Measurements from ENCODE around the gene METRNL.

The METRNL gene

GRCh38 chr17:83103943-83104311, 24.5 kb downstream of the METRNL start:
- DNase-seq (ENCODE audit: low spot score) (no peak), FAIRE-seq (no peak)

- FAIRE-seq: no peak
Measured at GRCh38 chr17:83104577-83105505, 25.4 kb downstream of the METRNL start.

GRCh38 chr17:83105512-83105911, 26.1 kb downstream of the METRNL start:
- no peak for DNase-seq (ENCODE audit: low spot score)

More at GRCh38 chr17:83104577-83105505, 25.4 kb downstream of the METRNL start:
- DNase-seq (ENCODE audit: low spot score): no peak

GRCh38 chr17:83106056-83106588, 26.7 kb downstream of the METRNL start:
- peak; percentile 88 for FAIRE-seq
- no peak for DNase-seq (ENCODE audit: low spot score)

More at GRCh38 chr17:83105512-83105911, 26.1 kb downstream of the METRNL start:
- no peak for FAIRE-seq

GRCh38 chr17:83106913-83107655, 27.7 kb downstream of the METRNL start:
- no peak for DNase-seq (ENCODE audit: low spot score)
- peak; percentile 83 for FAIRE-seq

GRCh38 chr17:83107656-83108048, 28.2 kb downstream of the METRNL start:
- FAIRE-seq (peak; percentile 95), DNase-seq (ENCODE audit: low spot score) (peak; percentile 62)

GRCh38 chr17:83108709-83109108, 29.3 kb downstream of the METRNL start:
- peak; percentile 99 for FAIRE-seq

GRCh38 chr17:83109386-83109785, 30.0 kb downstream of the METRNL start:
- DNase-seq (ENCODE audit: low spot score) (peak; percentile 30), FAIRE-seq (no peak)

More at GRCh38 chr17:83108709-83109108, 29.3 kb downstream of the METRNL start:
- no peak for DNase-seq (ENCODE audit: low spot score)

- DNase-seq (ENCODE audit: low spot score): peak; percentile 98
- FAIRE-seq: peak; percentile 99
Measured at GRCh38 chr17:83109793-83110645, 30.6 kb downstream of the METRNL start.

GRCh38 chr17:83110735-83111134, 31.3 kb downstream of the METRNL start:
- peak; percentile 74 for FAIRE-seq

GRCh38 chr17:83111516-83112282, 32.3 kb downstream of the METRNL start:
- no peak for FAIRE-seq
- DNase-seq (ENCODE audit: low spot score): no peak

More at GRCh38 chr17:83110735-83111134, 31.3 kb downstream of the METRNL start:
- DNase-seq (ENCODE audit: low spot score): peak; percentile 43

GRCh38 chr17:83113381-83113780, 34.0 kb downstream of the METRNL start:
- DNase-seq (ENCODE audit: low spot score): no peak
- no peak for FAIRE-seq

GRCh38 chr17:83113792-83114191, 34.4 kb downstream of the METRNL start:
- DNase-seq (ENCODE audit: low spot score) (no peak), FAIRE-seq (no peak)

- FAIRE-seq: peak; percentile 79
Measured at GRCh38 chr17:83114706-83115105, 35.3 kb downstream of the METRNL start.

GRCh38 chr17:83115202-83115651, 35.8 kb downstream of the METRNL start:
- DNase-seq (ENCODE audit: low spot score) (no peak), FAIRE-seq (peak; percentile 74)

More at GRCh38 chr17:83114706-83115105, 35.3 kb downstream of the METRNL start:
- DNase-seq (ENCODE audit: low spot score): no peak

GRCh38 chr17:83115832-83116231, 36.4 kb downstream of the METRNL start:
- FAIRE-seq: peak; percentile 37

GRCh38 chr17:83116311-83116771, 36.9 kb downstream of the METRNL start:
- no peak for DNase-seq (ENCODE audit: low spot score)
- FAIRE-seq: no peak

More at GRCh38 chr17:83115832-83116231, 36.4 kb downstream of the METRNL start:
- no peak for DNase-seq (ENCODE audit: low spot score)

GRCh38 chr17:83116783-83117555, 37.6 kb downstream of the METRNL start:
- FAIRE-seq: peak; percentile 13
- no peak for DNase-seq (ENCODE audit: low spot score)

GRCh38 chr17:83117583-83117982, 38.2 kb downstream of the METRNL start:
- FAIRE-seq (no peak), DNase-seq (ENCODE audit: low spot score) (no peak)

Data from urothelium cell line (cell line).